Colonic mucosa (tissue), 4 donors: ENCODE results near the gene HIVEP2. TPM values are rescaled to one million over a fixed set of nuclear protein-coding genes. Genes with fewer than 3 reads are reported as not detected.

Source experiments
- DNase-seq: peaks from one replicate; pipeline ENCODE4 v3.0.0-alpha.2; 2020
- H3K27ac ChIP-seq: fragments of 200-600 bp; one replicate; pipeline ENCODE4 v1.8.0; 2021
- H3K27me3 ChIP-seq: fragments of 200-600 bp; one replicate; pipeline ENCODE4 v1.8.0; 2021
- H3K36me3 ChIP-seq: fragments of 200-600 bp; one replicate; pipeline ENCODE4 v1.8.0; 2021
- H3K4me1 ChIP-seq: fragments of 200-600 bp; one replicate; pipeline ENCODE4 v1.8.0; 2021; ENCODE audit warnings: mild to moderate bottlenecking
- H3K4me3 ChIP-seq: fragments of 200-600 bp; one replicate; pipeline ENCODE4 v1.8.0; 2021
- H3K9ac ChIP-seq, 2 donors: one replicate each; pipeline ENCODE4 v1.7.0; 2013; ENCODE audit warnings: control low read depth in 2 of 2, low read depth in 2 of 2, low read length in 2 of 2
- H3K9me3 ChIP-seq: fragments of 200-600 bp; one replicate; pipeline ENCODE4 v1.8.0; 2021
- intact Hi-C: fragments of 100-400 bp; cut with DNase I; formaldehyde crosslinking; loops from one replicate; pipeline ENCODE4 v1.14.1; 2022
- total RNA-seq, 2 donors: library from RNA; stranded (reverse); fragmentation: NEBNext Ultra II Directional in 1 of 2; extraction: Animal tissue kit (Norgen Biotek cat#: 25700) in 1 of 2; gene quantifications; one replicate each; pipeline ENCODE4 v1.2.1, GENCODE V29; 2021
- TF ChIP-seq, protein P1 (sequence below): fragments of 200-600 bp; IDR thresholded peaks from one replicate; pipeline ENCODE4 v1.8.0; 2022; ENCODE audit warnings: antibody characterized with exemption, mild to moderate bottlenecking
- donor health status: healthy.
- donor health status: DM: no; HTN: no; CAD: no.
- donor health status: DM: no; HTN: no; CAD: no.

HIVEP2 gene
- total RNA-seq, 2 donors from 2014 or later: 5.3 to 15.2 TPM

DNA sequence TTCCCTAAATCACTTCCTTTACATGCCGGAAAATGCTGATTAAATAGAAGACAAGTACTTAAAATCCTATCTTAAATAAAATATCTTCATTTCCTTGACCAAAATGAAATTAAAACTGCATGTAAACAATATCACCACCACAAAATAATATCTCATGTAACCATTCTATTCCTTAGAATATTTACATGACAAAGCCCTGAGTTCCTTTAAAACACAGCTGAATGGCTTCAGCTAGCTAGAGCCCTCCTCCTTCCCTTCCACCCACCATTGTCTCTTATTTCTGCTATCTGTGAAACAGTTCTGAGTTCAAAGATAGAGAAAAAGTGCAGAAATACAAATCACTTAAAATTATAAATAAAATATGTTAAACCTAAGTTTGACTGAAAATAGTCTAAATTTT is 103.1 kb downstream of the HIVEP2 start:
- Histone ChIP-seq H3K4me3 (no peak overlapping the region), H3K9me3 (no peaks in the 10 kb centered on the region), H3K4me1 (peaks cover 3% of the 10 kb centered on the region), H3K27ac (peak overlapping the region; percentile 10), H3K9ac (no peak overlapping the region), H3K27me3 (no peaks in the 10 kb centered on the region), H3K36me3 (no peaks in the 10 kb centered on the region)
- no peak for DNase-seq
- TF ChIP-seq, protein P1, sequence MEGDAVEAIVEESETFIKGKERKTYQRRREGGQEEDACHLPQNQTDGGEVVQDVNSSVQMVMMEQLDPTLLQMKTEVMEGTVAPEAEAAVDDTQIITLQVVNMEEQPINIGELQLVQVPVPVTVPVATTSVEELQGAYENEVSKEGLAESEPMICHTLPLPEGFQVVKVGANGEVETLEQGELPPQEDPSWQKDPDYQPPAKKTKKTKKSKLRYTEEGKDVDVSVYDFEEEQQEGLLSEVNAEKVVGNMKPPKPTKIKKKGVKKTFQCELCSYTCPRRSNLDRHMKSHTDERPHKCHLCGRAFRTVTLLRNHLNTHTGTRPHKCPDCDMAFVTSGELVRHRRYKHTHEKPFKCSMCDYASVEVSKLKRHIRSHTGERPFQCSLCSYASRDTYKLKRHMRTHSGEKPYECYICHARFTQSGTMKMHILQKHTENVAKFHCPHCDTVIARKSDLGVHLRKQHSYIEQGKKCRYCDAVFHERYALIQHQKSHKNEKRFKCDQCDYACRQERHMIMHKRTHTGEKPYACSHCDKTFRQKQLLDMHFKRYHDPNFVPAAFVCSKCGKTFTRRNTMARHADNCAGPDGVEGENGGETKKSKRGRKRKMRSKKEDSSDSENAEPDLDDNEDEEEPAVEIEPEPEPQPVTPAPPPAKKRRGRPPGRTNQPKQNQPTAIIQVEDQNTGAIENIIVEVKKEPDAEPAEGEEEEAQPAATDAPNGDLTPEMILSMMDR: no peak
- intact Hi-C loops: no loop called here

DNA sequence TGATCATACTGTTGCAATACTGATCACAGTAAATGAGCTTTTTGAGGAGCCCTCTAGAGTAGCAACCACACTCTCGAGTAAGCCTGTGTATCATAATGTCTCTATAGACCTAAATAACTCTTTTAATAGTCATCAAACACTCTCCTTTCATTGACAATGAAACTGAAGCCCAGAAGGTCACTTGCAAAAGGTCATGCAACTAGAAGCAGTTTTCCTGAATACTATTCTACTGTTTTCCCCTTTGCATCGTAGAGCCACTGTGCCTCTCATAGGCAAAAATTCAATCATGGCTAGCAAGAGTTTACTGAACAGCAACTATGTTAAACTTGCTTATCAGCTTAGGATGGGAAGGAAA is 105.3 kb downstream of the HIVEP2 start:
- TF ChIP-seq, protein P1: no peak
- no peak overlapping the region for H3K27ac ChIP-seq
- no peaks in the 10 kb centered on the region for H3K27me3 ChIP-seq
- intact Hi-C loops: no loop called here
- H3K4me1 ChIP-seq: no peaks in the 10 kb centered on the region
- H3K36me3 ChIP-seq: no peaks in the 10 kb centered on the region
- no peaks in the 10 kb centered on the region for H3K9me3 ChIP-seq
- no peak overlapping the region for H3K9ac ChIP-seq
- DNase-seq: no peak
- H3K4me3 ChIP-seq: no peak overlapping the region

DNA sequence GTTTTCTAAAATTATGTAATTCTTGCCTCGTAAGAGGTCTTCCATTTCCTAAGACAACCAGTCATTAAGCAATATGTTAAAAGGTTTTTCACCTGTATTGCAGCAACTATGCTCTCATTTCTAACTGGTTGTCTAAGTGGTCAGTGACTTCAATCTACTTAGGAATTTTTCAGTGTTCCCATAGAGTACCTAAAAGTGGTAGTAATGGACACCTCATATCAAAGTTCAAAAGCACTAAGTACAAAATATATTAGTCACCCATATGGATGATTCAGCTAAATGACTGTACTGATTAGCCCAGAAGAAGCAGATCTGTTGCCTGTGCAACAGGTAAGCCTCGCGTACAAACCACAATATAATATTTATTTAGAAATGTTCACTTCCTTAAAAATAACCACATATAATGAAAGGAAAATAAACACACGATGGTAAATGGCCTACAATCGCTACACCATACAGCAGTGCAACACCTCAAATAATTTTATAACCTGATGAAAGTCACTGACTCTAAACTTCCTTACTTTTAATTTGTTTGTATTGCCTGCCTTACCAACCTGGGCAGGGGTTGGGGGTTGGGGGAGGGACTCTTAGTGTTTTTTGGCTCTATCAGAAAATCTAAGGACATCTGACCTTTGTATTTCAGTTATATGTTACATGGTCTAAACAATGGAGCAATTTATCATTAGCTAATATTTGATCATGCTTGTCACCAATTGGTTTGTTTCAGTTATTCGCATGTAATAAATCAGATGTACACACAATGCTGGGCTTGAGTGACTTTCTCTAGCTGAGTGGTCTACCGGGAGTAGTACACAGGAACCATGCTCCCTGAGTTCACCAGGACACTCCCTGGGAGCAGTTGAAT is 105.9 kb downstream of the HIVEP2 start:
- intact Hi-C loops: no loop called here
- Histone ChIP-seq H3K4me3 (no peak overlapping the region), H3K27ac (no peak overlapping the region), H3K9ac (no peak overlapping the region), H3K36me3 (no peaks in the 10 kb centered on the region), H3K9me3 (no peaks in the 10 kb centered on the region), H3K4me1 (no peaks in the 10 kb centered on the region), H3K27me3 (no peaks in the 10 kb centered on the region)
- TF ChIP-seq, protein P1: no peak
- no peak for DNase-seq

DNA sequence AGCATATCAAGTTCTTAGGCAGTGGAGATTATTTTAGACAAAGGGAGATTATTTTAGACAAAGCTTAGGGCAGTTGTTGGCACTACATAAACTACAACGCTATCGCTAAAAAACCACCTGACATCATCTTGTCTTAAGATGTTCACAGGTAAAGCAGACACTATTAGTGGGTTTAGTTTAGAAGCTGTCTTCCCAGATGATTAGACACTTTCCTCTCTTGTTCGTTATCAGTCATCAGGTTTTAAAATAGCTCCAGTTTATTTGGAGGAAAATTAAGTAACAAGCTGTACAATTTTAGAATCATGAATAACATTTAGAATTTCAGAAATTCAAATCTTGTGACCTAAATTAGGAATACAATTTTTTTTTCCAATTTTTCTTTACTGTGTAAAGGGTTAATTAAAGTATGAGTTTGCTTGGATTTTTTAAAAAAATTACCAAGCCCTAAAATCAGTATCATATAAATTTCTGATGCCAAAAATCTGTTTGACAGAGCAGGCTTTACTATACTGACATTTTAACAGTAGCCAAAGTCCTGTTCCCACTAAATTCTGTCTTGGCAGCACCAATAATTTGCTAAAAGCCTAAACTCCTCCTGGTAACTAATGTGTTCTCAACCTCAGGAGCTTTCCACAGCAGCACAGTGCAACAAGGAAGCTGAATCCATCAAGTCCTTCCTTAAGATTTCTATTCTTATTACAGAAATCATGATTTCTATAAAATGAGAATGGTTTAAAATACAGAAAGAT is 109.0 kb downstream of the HIVEP2 start:
- no peaks in the 10 kb centered on the region for H3K9me3 ChIP-seq
- no peak for DNase-seq
- no peak overlapping the region for H3K4me3 ChIP-seq
- no peaks in the 10 kb centered on the region for H3K4me1 ChIP-seq
- no peaks in the 10 kb centered on the region for H3K27me3 ChIP-seq
- TF ChIP-seq, protein P1: no peak
- H3K27ac ChIP-seq: no peak overlapping the region
- no peaks in the 10 kb centered on the region for H3K36me3 ChIP-seq
- no peak overlapping the region for H3K9ac ChIP-seq
- intact Hi-C loops: no loop called here

DNA sequence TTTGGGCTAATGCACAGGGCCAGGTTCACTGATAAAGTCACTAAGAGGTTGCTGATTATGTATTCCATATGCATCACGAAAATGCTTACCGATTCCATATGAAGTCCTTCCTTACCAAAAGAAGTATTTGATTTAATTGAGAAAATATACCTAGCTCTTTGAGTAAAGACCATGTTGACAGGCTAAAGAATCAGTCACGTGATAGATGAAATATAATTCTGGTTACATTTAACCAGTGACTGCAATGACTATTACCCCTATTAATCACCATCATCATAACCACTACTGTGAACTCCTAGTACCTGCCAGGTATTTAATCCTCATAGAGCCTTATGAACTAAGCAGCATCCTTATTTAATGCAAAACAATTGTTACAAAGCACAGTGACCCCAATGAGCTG is 110.1 kb downstream of the HIVEP2 start:
- Histone ChIP-seq H3K9ac (no peak overlapping the region), H3K36me3 (no peaks in the 10 kb centered on the region)

More for the DNA sequence above, 110.1 kb downstream of the HIVEP2 start:
- Histone ChIP-seq H3K27me3 (no peaks in the 10 kb centered on the region), H3K4me3 (no peak overlapping the region), H3K9me3 (no peaks in the 10 kb centered on the region), H3K27ac (no peak overlapping the region), H3K4me1 (no peaks in the 10 kb centered on the region)
- TF ChIP-seq, protein P1: no peak
- DNase-seq: no peak
- intact Hi-C loops: no loop called here
